Pancreas (tissue), 10 donors: Measurements from ENCODE around the gene ANO1. TPM values are rescaled to one million over a fixed set of nuclear protein-coding genes. Genes with fewer than 3 reads are reported as not detected.

Experiments used
- ATAC-seq, 4 donors: fragments of 200-7000 bp; cut with Tn5 transposase; one replicate each; pipeline versions ENCODE4 v1.8.0 to v1.9.1; 2020; ENCODE audit warnings: mild to moderate bottlenecking in 4 of 4, moderate library complexity in 4 of 4
- DNase-seq, 6 donors: peaks; one replicate each; pipeline ENCODE4 v3.0.0-alpha.2; 2020
- FAIRE-seq: peaks from 2 replicates; lab custom pipeline; 2012; peaks lifted over from hg19 to GRCh38; lab: Jason Lieb, UNC
- H3K27ac ChIP-seq, 4 donors: fragments of 200-600 bp; sonication (generic); 1 replicate in 3 of 4; 2 replicates in 1 of 4; pipeline versions ENCODE4 v1.5.0 to v1.8.0; 2020
- H3K27me3 ChIP-seq, 4 donors: fragments of 200-600 bp; one replicate each; pipeline ENCODE4 v1.8.0; 2021
- H3K36me3 ChIP-seq, 3 donors: fragments of 200-600 bp; sonication (generic) in 1 of 3; one replicate each; pipeline versions ENCODE4 v1.5.0 to v1.8.0; 2020 to 2021
- H3K4me1 ChIP-seq, 3 donors: fragments of 200-600 bp; one replicate each; pipeline ENCODE4 v1.8.0; 2021
- H3K4me3 ChIP-seq, 4 donors: fragments of 200-600 bp; sonication (generic) in 2 of 4; one replicate each; pipeline versions ENCODE4 v1.5.0 to v1.8.0; 2020 to 2021
- H3K9me3 ChIP-seq, 4 donors: fragments of 200-600 bp; one replicate each; pipeline ENCODE4 v1.8.0; 2021
- CTCF ChIP-seq, 4 donors: fragments of 200-600 bp; sonication (generic) in 3 of 4; IDR thresholded peaks; one replicate each; pipeline versions ENCODE4 v1.5.0 to v1.8.0; 2021; ENCODE audit warnings: antibody characterized with exemption in 4 of 4
- WGBS, 2 donors: extraction: QIAGEN DNeasy Blood & Tissue Kit; methylation state at CpG; one replicate each; pipeline ENCODE4 v1.1.7; 2013; 5-methylcytosine and 5-hydroxymethylcytosine counted together
- intact Hi-C, 3 donors: fragments of 100-400 bp; cut with DNase I; formaldehyde crosslinking; loops; one replicate each; pipeline versions ENCODE4 v1.11.1 to v1.14.2; 2022
- polyA plus RNA-seq, 2 donors: library from polyadenylated mRNA; stranded (reverse); fragments of 200-250 nt; gene quantifications; one replicate each; pipeline ENCODE4 v1.2.3, GENCODE V29; 2013
- total RNA-seq, 6 donors: library from RNA; stranded (reverse); fragmentation: NEBNext Ultra II Directional in 4 of 6; extraction: Animal tissue kit (Norgen Biotek cat#: 25700) in 4 of 6; gene quantifications; one replicate each; pipeline versions ENCODE4 v1.2.1 to v1.2.4, GENCODE V29; 2021 to 2023
- donor health status: healthy with polysubstance abuse.
- donor health status: DM: no; HTN: no; CAD: no; lungs with moderate emphysema.
- donor health status: DM: no; HTN: no; CAD: no.
- donor health status: control.
- donor health status: control.
- donor health status: Bipolar disorder and iron deficiency.
- donor health status: DM: yes; HTN: yes; CAD: no.
- donor health status: DM: no; HTN: no; CAD: no.
- donor health status: DM: no; HTN: no; CAD: no.
- donor health status: DM: yes; HTN: yes; CAD: no.

Gene ANO1
- total and polyA plus RNA-seq, 8 donors = 1.5 to 12.4 (median 5.1) TPM

GRCh38 chr11:70107191-70107590 lies 29.1 kb downstream of the ANO1 start:
- DNase-seq = peak in 2 of 6 donors; percentile 12 to 40

GRCh38 chr11:70107756-70108155 lies 29.6 kb downstream of the ANO1 start:
- no peak for TF ChIP-seq CTCF (IDR thresholded peaks at IDR 0.05)
- Histone ChIP-seq H3K4me3 (no peak overlapping the region), H3K36me3 (no peaks in the 10 kb centered on the region), H3K27ac (no peak overlapping the region), H3K4me1 (no peaks in the 10 kb centered on the region), H3K9me3 (no peaks in the 10 kb centered on the region), H3K27me3 (no peaks in the 10 kb centered on the region)
- WGBS, 2 donors = 63 to 67% methylated on average over 11 of the region's 11 CpGs
- FAIRE-seq = no peak
- intact Hi-C loops = no loop called here
- ATAC-seq = no peak
- peak in 2 of 6 donors; percentile 9 to 39 for DNase-seq

More at GRCh38 chr11:70107191-70107590, 29.1 kb downstream of the ANO1 start:
- ATAC-seq (no peak), FAIRE-seq (no peak)
- Histone ChIP-seq H3K4me3 (no peak overlapping the region), H3K9me3 (no peaks in the 10 kb centered on the region), H3K27ac (no peak overlapping the region), H3K27me3 (no peaks in the 10 kb centered on the region), H3K36me3 (no peaks in the 10 kb centered on the region), H3K4me1 (no peaks in the 10 kb centered on the region)
- intact Hi-C loops = no loop called here
- WGBS, 2 donors = 57 to 68% methylated on average over 5 to 9 of the region's 9 CpGs
- no peak for TF ChIP-seq CTCF (IDR thresholded peaks at IDR 0.05)

- Histone ChIP-seq H3K9me3 (no peaks in the 10 kb centered on the region), H3K27me3 (no peaks in the 10 kb centered on the region), H3K4me3 (no peak overlapping the region), H3K36me3 (no peaks in the 10 kb centered on the region), H3K27ac (no peak overlapping the region), H3K4me1 (no peaks in the 10 kb centered on the region)
- DNase-seq (peak in 1 of 6 donors; percentile 1), ATAC-seq (no peak), FAIRE-seq (no peak)
- intact Hi-C loops = no loop called here
- 55 to 63% methylated on average over 11 of the region's 11 CpGs for WGBS, 2 donors
- TF ChIP-seq CTCF (IDR thresholded peaks at IDR 0.05) = no peak
Measured at GRCh38 chr11:70108250-70108649, 30.1 kb downstream of the ANO1 start.

- no peaks in the 10 kb centered on the region for H3K27me3 ChIP-seq
- H3K27ac ChIP-seq = no peak overlapping the region
- no peak for TF ChIP-seq CTCF (IDR thresholded peaks at IDR 0.05)
- no peaks in the 10 kb centered on the region for H3K36me3 ChIP-seq
- no peak overlapping the region for H3K4me3 ChIP-seq
- intact Hi-C loops = no loop called here
- no peak for FAIRE-seq
- no peaks in the 10 kb centered on the region for H3K4me1 ChIP-seq
- DNase-seq = peak in 2 of 6 donors; percentile 10 to 17
- 65 to 74% methylated on average over 7 of the region's 7 CpGs for WGBS, 2 donors
- H3K9me3 ChIP-seq = no peaks in the 10 kb centered on the region
- no peak for ATAC-seq
Measured at GRCh38 chr11:70109006-70109405, 30.9 kb downstream of the ANO1 start.

GRCh38 chr11:70109903-70110302 lies 31.8 kb downstream of the ANO1 start:
- 87 to 95% methylated on average over 6 of the region's 6 CpGs for WGBS, 2 donors
- intact Hi-C loops = no loop called here

More at GRCh38 chr11:70109903-70110302, 31.8 kb downstream of the ANO1 start:
- DNase-seq (peak in 2 of 6 donors; percentile 8 to 10), ATAC-seq (no peak), FAIRE-seq (no peak)
- Histone ChIP-seq H3K27ac (no peak overlapping the region), H3K36me3 (no peaks in the 10 kb centered on the region), H3K4me1 (no peaks in the 10 kb centered on the region), H3K4me3 (no peak overlapping the region), H3K27me3 (no peaks in the 10 kb centered on the region), H3K9me3 (no peaks in the 10 kb centered on the region)
- no peak for TF ChIP-seq CTCF (IDR thresholded peaks at IDR 0.05)
